Left ventricle myocardium inferior (tissue), 1 donor: ENCODE results near the gene NCKIPSD. TPM values are rescaled to one million over a fixed set of nuclear protein-coding genes. Genes with fewer than 3 reads are reported as not detected.

ENCODE experiments used
- DNase-seq: peaks from one replicate; pipeline ENCODE4 v3.0.0-alpha.2; 2020
- H3K27ac ChIP-seq: fragments of 200-600 bp; replicated peaks from 2 replicates; pipeline ENCODE4 v1.8.0; 2021
- H3K27me3 ChIP-seq: fragments of 200-600 bp; 2 replicates; pipeline ENCODE4 v1.8.0; 2021; ENCODE audit warnings: low read depth
- H3K36me3 ChIP-seq: fragments of 200-600 bp; 2 replicates; pipeline ENCODE4 v1.8.0; 2021
- H3K4me1 ChIP-seq: fragments of 200-600 bp; 2 replicates; pipeline ENCODE4 v1.8.0; 2021
- H3K4me3 ChIP-seq: fragments of 200-600 bp; 2 replicates; pipeline ENCODE4 v1.8.0; 2021; ENCODE audit warnings: mild to moderate bottlenecking, moderate library complexity
- H3K9me3 ChIP-seq: fragments of 200-600 bp; replicated peaks from 2 replicates; pipeline ENCODE4 v1.8.0; 2021
- CTCF ChIP-seq: fragments of 200-600 bp; IDR thresholded peaks from 2 replicates; pipeline ENCODE4 v1.8.0; 2021; ENCODE audit warnings: antibody characterized with exemption, mild to moderate bottlenecking, borderline replicate concordance
- intact Hi-C: fragments of 100-400 bp; cut with micrococcal nuclease; formaldehyde crosslinking; loops from one replicate; pipeline ENCODE4 v1.11.0; 2022
- total RNA-seq: library from RNA; stranded (reverse); fragmentation: NEBNext Ultra II Directional; extraction: Animal tissue kit (Norgen Biotek cat#: 25700); gene quantifications from one replicate; pipeline ENCODE4 v1.2.1, GENCODE V29; 2021
- donor health status: DM: no; HTN: yes; CAD: no; lungs with severe emphysema.

The NCKIPSD gene
- total RNA-seq, 1 donor from 2014 or later: 17.0 TPM

DNA sequence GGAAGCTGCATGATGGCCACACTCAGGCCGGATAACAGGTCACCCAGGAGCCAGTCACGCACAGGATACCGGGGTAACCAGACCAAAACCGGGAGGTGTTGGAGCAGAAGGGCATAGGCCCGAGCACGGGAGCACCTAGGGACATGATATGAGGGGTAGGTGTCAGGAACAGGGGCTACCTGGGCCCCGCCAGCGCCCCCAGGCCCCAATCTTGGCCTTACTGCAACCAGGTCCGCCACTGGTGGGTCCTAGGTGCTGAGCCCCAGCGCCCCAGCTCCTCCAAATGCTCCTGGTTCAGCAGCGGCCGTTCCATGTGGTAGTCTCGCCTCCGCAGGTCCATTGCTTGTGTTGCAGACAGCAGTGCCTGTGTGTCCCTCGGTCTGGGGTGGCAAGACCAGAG is 52.5 kb downstream of the NCKIPSD start:
- peaks cover 47% of the 10 kb centered on the region for H3K36me3 ChIP-seq

GRCh38 chr3:48631516-48632448 is 53.9 kb downstream of the NCKIPSD start:
- no peaks in the 10 kb centered on the region for H3K9me3 ChIP-seq
- DNase-seq: no peak
- no peak overlapping the region for H3K27ac ChIP-seq
- intact Hi-C loops: no loop called here
- H3K4me3 ChIP-seq: no peak overlapping the region
- H3K4me1 ChIP-seq: peaks cover 30% of the 10 kb centered on the region
- H3K36me3 ChIP-seq: peaks cover 61% of the 10 kb centered on the region
- no peaks in the 10 kb centered on the region for H3K27me3 ChIP-seq
- no peak for TF ChIP-seq CTCF

More for the DNA sequence above, 52.5 kb downstream of the NCKIPSD start:
- DNase-seq: no peak
- no peak for TF ChIP-seq CTCF
- H3K9me3 ChIP-seq: no peaks in the 10 kb centered on the region
- H3K4me3 ChIP-seq: no peak overlapping the region
- intact Hi-C loops: no loop called here
- H3K4me1 ChIP-seq: peaks cover 32% of the 10 kb centered on the region
- no peak overlapping the region for H3K27ac ChIP-seq
- no peaks in the 10 kb centered on the region for H3K27me3 ChIP-seq

- H3K9me3 ChIP-seq: no peaks in the 10 kb centered on the region
- no peaks in the 10 kb centered on the region for H3K27me3 ChIP-seq
- no peak overlapping the region for H3K4me3 ChIP-seq
- no peak overlapping the region for H3K27ac ChIP-seq
- H3K36me3 ChIP-seq: peaks cover 71% of the 10 kb centered on the region
- no peak for TF ChIP-seq CTCF
- H3K4me1 ChIP-seq: peaks cover 20% of the 10 kb centered on the region
- intact Hi-C loops: no loop called here
- DNase-seq: no peak
Measured at GRCh38 chr3:48630833-48631232, 54.9 kb downstream of the NCKIPSD start.

DNA sequence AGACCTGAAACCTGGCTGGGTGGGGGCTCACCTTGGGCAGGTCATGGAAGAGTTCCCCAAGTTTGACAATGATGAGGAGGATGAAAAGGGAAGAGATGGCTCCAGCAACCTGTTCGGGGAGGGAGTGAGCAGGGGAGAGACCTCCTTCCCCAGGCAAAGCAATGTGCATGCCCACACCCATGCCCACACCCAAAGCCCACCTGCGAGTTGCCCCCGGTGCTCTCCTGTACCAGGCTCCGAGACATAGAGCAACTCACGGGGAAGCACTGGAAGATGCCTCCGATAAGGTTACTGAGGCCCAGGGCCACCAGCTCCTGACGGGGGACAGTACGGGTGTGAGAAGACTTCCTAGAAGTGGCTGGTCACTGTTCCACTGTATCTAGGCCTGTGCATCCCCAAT is 55.3 kb downstream of the NCKIPSD start:
- Histone ChIP-seq H3K4me1 (peaks cover 17% of the 10 kb centered on the region), H3K27ac (no peak overlapping the region), H3K4me3 (no peak overlapping the region), H3K9me3 (no peaks in the 10 kb centered on the region), H3K36me3 (peaks cover 75% of the 10 kb centered on the region), H3K27me3 (no peaks in the 10 kb centered on the region)
- intact Hi-C loops: no loop called here
- DNase-seq: no peak
- no peak for TF ChIP-seq CTCF

DNA sequence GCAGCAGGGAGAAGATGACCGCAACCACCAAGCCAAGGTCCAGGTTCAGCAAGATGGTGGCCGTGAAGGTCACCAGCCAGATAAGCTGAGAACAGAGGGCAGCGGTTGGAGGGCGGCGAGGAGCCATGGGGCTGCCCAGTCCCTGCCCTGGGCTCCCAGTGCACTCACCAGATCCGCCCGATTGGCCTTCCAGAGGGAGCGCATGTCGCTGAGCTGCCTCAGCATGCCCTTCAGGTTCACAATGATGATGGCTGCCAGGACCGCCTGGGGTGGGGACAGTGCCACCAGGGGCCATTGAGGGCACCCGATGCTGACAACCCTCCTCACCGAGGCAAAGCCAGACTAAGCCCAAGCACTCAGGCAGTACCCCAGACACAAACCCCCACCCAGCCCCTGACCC is 55.8 kb downstream of the NCKIPSD start:
- Histone ChIP-seq H3K9me3 (no peaks in the 10 kb centered on the region), H3K4me3 (no peak overlapping the region), H3K36me3 (peaks cover 80% of the 10 kb centered on the region), H3K27me3 (no peaks in the 10 kb centered on the region), H3K4me1 (peaks cover 13% of the 10 kb centered on the region), H3K27ac (no peak overlapping the region)
- intact Hi-C loops: no loop called here
- TF ChIP-seq CTCF: no peak
- no peak for DNase-seq
